Keratinocyte (primary cell): ENCODE measurements around the gene PSMD6. TPM values are rescaled to one million over a fixed set of nuclear protein-coding genes. Genes with fewer than 3 reads are reported as not detected.
A peak's percentile ranks its signal among the peaks of the same experiment; 100 is the strongest.

Experiments
- DNase-seq: peaks from one replicate; pipeline ENCODE4 v3.0.0-alpha.2; 2011; ENCODE audit warnings: low read depth, missing footprints, low spot score
- FAIRE-seq: peaks from 2 replicates; lab custom pipeline; 2011; peaks lifted over from hg19 to GRCh38; lab: Jason Lieb, UNC
- H2AFZ ChIP-seq: 2 replicates; pipeline ENCODE4 v1.6.0; 2012; ENCODE audit warnings: low read length, control low read depth, inconsistent platforms; ENCODE audit not compliant: control insufficient read depth
- H3K27ac ChIP-seq: 2 replicates; pipeline ENCODE4 v1.5.1; 2011; ENCODE audit warnings: low read length; ENCODE audit not compliant: control insufficient read depth, insufficient read depth
- H3K27me3 ChIP-seq: 3 replicates; pipeline ENCODE4 v1.6.0; 2011; ENCODE audit warnings: low read length; ENCODE audit not compliant: control insufficient read depth, insufficient read depth; ENCODE audit errors: extremely low read depth
- H3K36me3 ChIP-seq, 2 experiments: 2 replicates in 1 of 2; 3 replicates in 1 of 2; pipeline ENCODE4 v1.5.1; 2011; ENCODE audit warnings: low read length in 2 of 2, mild to moderate bottlenecking in 1 of 2; ENCODE audit not compliant: control insufficient read depth in 2 of 2, insufficient read depth in 2 of 2; ENCODE audit errors: extremely low read depth in 1 of 2
- H3K4me1 ChIP-seq: 3 replicates; pipeline ENCODE4 v1.5.1; 2011; ENCODE audit warnings: low read length; ENCODE audit not compliant: control insufficient read depth, insufficient read depth; ENCODE audit errors: extremely low read depth
- H3K4me2 ChIP-seq: 3 replicates; pipeline ENCODE4 v1.6.0; 2011; ENCODE audit warnings: low read depth, low read length; ENCODE audit not compliant: control insufficient read depth, insufficient read depth; ENCODE audit errors: extremely low read depth
- H3K4me3 ChIP-seq, 3 experiments: fragments of 200-600 bp in 1 of 3; sonication (generic) in 1 of 3; 2 replicates in 2 of 3; 3 replicates in 1 of 3; pipeline ENCODE4 v1.5.1; 2011 to 2016; ENCODE audit warnings: low read length in 3 of 3, mild to moderate bottlenecking in 3 of 3, control low read depth in 2 of 3, inconsistent platforms in 1 of 3, low read depth in 1 of 3, mixed read lengths in 1 of 3, mixed run types in 1 of 3, moderate library complexity in 1 of 3; ENCODE audit not compliant: control insufficient read depth in 2 of 3, insufficient read depth in 2 of 3; ENCODE audit errors: extremely low read depth in 1 of 3
- H3K79me2 ChIP-seq: 2 replicates; pipeline ENCODE4 v1.6.0; 2012; ENCODE audit warnings: low read length; ENCODE audit not compliant: control insufficient read depth, insufficient read depth
- H3K9ac ChIP-seq: 3 replicates; pipeline ENCODE4 v1.6.0; 2011; ENCODE audit warnings: low read length; ENCODE audit not compliant: control insufficient read depth, insufficient read depth; ENCODE audit errors: extremely low read depth
- H3K9me1 ChIP-seq: 3 replicates; pipeline ENCODE4 v1.6.0; 2011; ENCODE audit warnings: low read length; ENCODE audit not compliant: control insufficient read depth, insufficient read depth; ENCODE audit errors: extremely low read depth
- H3K9me3 ChIP-seq: 2 replicates; pipeline ENCODE4 v1.5.1; 2012; ENCODE audit warnings: low read depth, low read length; ENCODE audit not compliant: control insufficient read depth
- H4K20me1 ChIP-seq: 3 replicates; pipeline ENCODE4 v1.6.0; 2011; ENCODE audit warnings: low read length; ENCODE audit not compliant: control insufficient read depth, insufficient read depth; ENCODE audit errors: extremely low read depth
- EZH2 ChIP-seq: IDR thresholded peaks from one replicate; pipeline ENCODE4 v1.6.1; 2012; ENCODE audit warnings: inconsistent platforms, mild to moderate bottlenecking, low read length, moderate library complexity
- dilution Hi-C: fragments of 300-500 bp; cut with MboI; formaldehyde crosslinking; loops from one replicate; pipeline ENCODE4 v1.7.0; 2020; ENCODE audit warnings: low sequenced_read_pairs; ENCODE audit not compliant: extremely low pct_ligation_motif_present
- polyA plus RNA-seq, 5 experiments: library from polyadenylated mRNA; depleted of rRNA in 3 of 5; stranded (reverse) in 3 of 5; stranded (forward) in 1 of 5; unstranded in 1 of 5; fragments of >200 nt; gene quantifications; 1 replicate in 1 of 5; 2 replicates in 3 of 5; 3 replicates in 1 of 5; pipeline versions ENCODE4 v1.2.1 to v1.2.3, GENCODE V29; 2011 to 2012; ENCODE audit warnings: missing spikeins in 2 of 5, low read depth in 1 of 5, low replicate concordance in 1 of 5
- TF ChIP-seq, protein P1 (sequence below), 3 experiments: IDR thresholded peaks in 1 of 3; conservative IDR thresholded peaks in 1 of 3; optimal IDR thresholded peaks in 1 of 3; 2 replicates in 2 of 3; 3 replicates in 1 of 3; pipeline versions ENCODE3 to v1.5.1; 2011; ENCODE audit warnings: low read length in 3 of 3, mild to moderate bottlenecking in 3 of 3, moderate library complexity in 2 of 3, control low read depth in 1 of 3, inconsistent platforms in 1 of 3; ENCODE audit not compliant: insufficient read depth in 2 of 3; ENCODE audit errors: extremely low read depth in 1 of 3

Gene PSMD6
- polyA plus RNA-seq, 1 donor (not counting 4 experiments of a cell fraction or from before 2014, with no cell fraction given), result 100 TPM

DNA sequence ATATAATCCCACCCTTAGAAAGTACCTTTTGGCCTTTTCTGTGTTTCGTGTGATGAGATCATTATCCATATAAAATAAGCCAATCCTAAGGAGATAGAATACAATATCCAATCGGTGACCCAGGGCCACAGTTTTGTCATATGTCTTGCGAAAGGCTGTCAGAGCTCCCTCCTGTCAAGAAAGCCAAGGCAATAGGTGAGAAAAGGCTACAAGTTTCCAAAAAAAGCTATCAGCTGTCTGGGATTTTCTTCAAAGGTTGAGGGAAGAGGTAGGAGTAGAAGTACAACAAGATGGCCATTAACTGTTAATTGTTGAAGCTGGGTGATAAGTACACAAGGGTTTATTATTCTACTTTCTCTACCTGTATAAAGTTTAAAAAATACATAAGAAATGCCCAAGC is 4.0 kb downstream of the PSMD6 start:
- Histone ChIP-seq H3K27me3 (no peaks in the 10 kb centered on the region), H3K9ac (no peak overlapping the region), H3K4me2 (no peak overlapping the region), H3K79me2 (peaks cover 31% of the 10 kb centered on the region), H3K4me3 (no peak overlapping the region), H4K20me1 (no peaks in the 10 kb centered on the region), H3K36me3 (peaks cover 13 to 22% of the 10 kb centered on the region in 2 experiments), H3K9me1 (peaks cover 2% of the 10 kb centered on the region), H3K4me1 (peaks cover 23% of the 10 kb centered on the region), H3K27ac (no peak overlapping the region), H3K9me3 (no peaks in the 10 kb centered on the region), H2AFZ (no peak overlapping the region)
- FAIRE-seq (no peak), DNase-seq (no peak)
- dilution Hi-C loops, result no loop called here
- TF ChIP-seq, protein P1, sequence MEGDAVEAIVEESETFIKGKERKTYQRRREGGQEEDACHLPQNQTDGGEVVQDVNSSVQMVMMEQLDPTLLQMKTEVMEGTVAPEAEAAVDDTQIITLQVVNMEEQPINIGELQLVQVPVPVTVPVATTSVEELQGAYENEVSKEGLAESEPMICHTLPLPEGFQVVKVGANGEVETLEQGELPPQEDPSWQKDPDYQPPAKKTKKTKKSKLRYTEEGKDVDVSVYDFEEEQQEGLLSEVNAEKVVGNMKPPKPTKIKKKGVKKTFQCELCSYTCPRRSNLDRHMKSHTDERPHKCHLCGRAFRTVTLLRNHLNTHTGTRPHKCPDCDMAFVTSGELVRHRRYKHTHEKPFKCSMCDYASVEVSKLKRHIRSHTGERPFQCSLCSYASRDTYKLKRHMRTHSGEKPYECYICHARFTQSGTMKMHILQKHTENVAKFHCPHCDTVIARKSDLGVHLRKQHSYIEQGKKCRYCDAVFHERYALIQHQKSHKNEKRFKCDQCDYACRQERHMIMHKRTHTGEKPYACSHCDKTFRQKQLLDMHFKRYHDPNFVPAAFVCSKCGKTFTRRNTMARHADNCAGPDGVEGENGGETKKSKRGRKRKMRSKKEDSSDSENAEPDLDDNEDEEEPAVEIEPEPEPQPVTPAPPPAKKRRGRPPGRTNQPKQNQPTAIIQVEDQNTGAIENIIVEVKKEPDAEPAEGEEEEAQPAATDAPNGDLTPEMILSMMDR (optimal IDR thresholded peaks at IDR 0.05 in 1 of 3, IDR thresholded peaks at IDR 0.05 in 1 of 3, conservative IDR thresholded peaks at IDR 0.05 in 1 of 3; ENCODE audit: extremely low read depth in 1 of 3, insufficient read depth in 2 of 3, low read length in 3 of 3), result no peak
- TF ChIP-seq EZH2, result no peak

GRCh38 chr3:64016941-64017620 is 6.2 kb downstream of the PSMD6 start:
- no peak for FAIRE-seq
- dilution Hi-C loops, result no loop called here
- peaks cover 15 to 27% of the 10 kb centered on the region in 2 experiments for H3K36me3 ChIP-seq

More at GRCh38 chr3:64016941-64017620, 6.2 kb downstream of the PSMD6 start:
- peak overlapping the region; percentile 19 for H3K4me2 ChIP-seq
- no peaks in the 10 kb centered on the region for H4K20me1 ChIP-seq
- no peaks in the 10 kb centered on the region for H3K27me3 ChIP-seq
- H3K4me3 ChIP-seq, result no peak overlapping the region
- no peak overlapping the region for H3K27ac ChIP-seq
- peaks cover 2% of the 10 kb centered on the region for H3K9me1 ChIP-seq
- H3K9me3 ChIP-seq, result no peaks in the 10 kb centered on the region
- no peak overlapping the region for H2AFZ ChIP-seq
- peaks cover 17% of the 10 kb centered on the region for H3K4me1 ChIP-seq
- H3K9ac ChIP-seq, result no peak overlapping the region
- peaks cover 25% of the 10 kb centered on the region for H3K79me2 ChIP-seq
- TF ChIP-seq, protein P1 (optimal IDR thresholded peaks at IDR 0.05 in 1 of 3, IDR thresholded peaks at IDR 0.05 in 1 of 3, conservative IDR thresholded peaks at IDR 0.05 in 1 of 3; ENCODE audit: extremely low read depth in 1 of 3, insufficient read depth in 2 of 3, low read length in 3 of 3), result no peak
- TF ChIP-seq EZH2, result no peak
- DNase-seq, result no peak
